Neural cell (in vitro differentiated cells): ENCODE results near the gene LRBA.

Experiments
- CTCF ChIP-seq: fragments of 450-650 bp; IDR thresholded peaks from 2 replicates; pipeline ENCODE4 v1.5.1; 2014; ENCODE audit warnings: antibody characterized with exemption, mild to moderate bottlenecking, moderate library complexity; ENCODE audit not compliant: poor library complexity, severe bottlenecking
- EP300 ChIP-seq: fragments of 450-650 bp; conservative IDR thresholded peaks from 2 replicates; pipeline ENCODE4 v1.6.1; 2014; ENCODE audit warnings: antibody characterized with exemption, mild to moderate bottlenecking, moderate library complexity; ENCODE audit not compliant: poor library complexity, severe bottlenecking
- EZH2 ChIP-seq: fragments of 200-600, 300-800 bp; shearing (Covaris generic), sonication (generic); IDR thresholded peaks from 2 replicates; pipeline ENCODE4 v1.6.1; 2014; ENCODE audit warnings: antibody characterized with exemption, low read length, borderline replicate concordance, mild to moderate bottlenecking; ENCODE audit not compliant: insufficient read depth, poor library complexity, severe bottlenecking
- RAD21 ChIP-seq: fragments of 450-650 bp; conservative IDR thresholded peaks from 2 replicates; pipeline ENCODE4 v1.6.1; 2014; ENCODE audit warnings: antibody characterized with exemption, mild to moderate bottlenecking, moderate library complexity
- REST ChIP-seq: IDR thresholded peaks from 2 replicates; pipeline ENCODE4 v1.6.1; 2012; ENCODE audit warnings: borderline replicate concordance
- SMC3 ChIP-seq: fragments of 450-650 bp; conservative IDR thresholded peaks from 2 replicates; pipeline ENCODE4 v1.6.1; 2014; ENCODE audit warnings: antibody characterized with exemption, mild to moderate bottlenecking, moderate library complexity; ENCODE audit not compliant: poor library complexity

- TF ChIP-seq CTCF (no peak), SMC3 (no peak), EP300 (no peak), RAD21 (no peak), REST (no peak), EZH2 (no peak)
These were observed 779.8 kb downstream of the LRBA start for GRCh38 chr4:150235317-150235716.
